ENCODE data around the gene ADORA1.
A peak's percentile ranks its signal among the peaks of the same experiment; 100 is the strongest.

Gene ADORA1

GRCh38 chr1:203127666-203128430 is at the start of gene ADORA1:
TSS of gene ADORA1 (plus strand) at chr1:203127726. CDS start at chr1:203128842, 1,116 bp downstream.
- DNase-seq: no peak

GRCh38 chr1:203077956-203078355 is 49.6 kb upstream of the ADORA1 start:
- no peak for DNase-seq

GRCh38 chr1:203078478-203078877 is 49.0 kb upstream of the ADORA1 start:
- DNase-seq: no peak

- DNase-seq: no peak
Observed at GRCh38 chr1:203080456-203080855, 47.1 kb upstream of the ADORA1 start.

GRCh38 chr1:203081465-203082230 is 45.9 kb upstream of the ADORA1 start:
- no peak for DNase-seq

- no peak for DNase-seq
Observed at GRCh38 chr1:203082231-203082505, 45.4 kb upstream of the ADORA1 start.

GRCh38 chr1:203082571-203083462 is 44.7 kb upstream of the ADORA1 start:
- DNase-seq: peak; percentile 48 to 58

GRCh38 chr1:203083463-203083921 is 44.0 kb upstream of the ADORA1 start:
- DNase-seq: no peak

GRCh38 chr1:203084588-203085527 is 42.7 kb upstream of the ADORA1 start:
- DNase-seq: peak; percentile 6 to 19

- DNase-seq: no peak
Observed at GRCh38 chr1:203085528-203086406, 41.8 kb upstream of the ADORA1 start, which contains the start of gene MYOG. TSS of gene MYOG (minus strand) at chr1:203086012. CDS start at chr1:203085961, 51 bp downstream.

GRCh38 chr1:203086992-203087763 is 40.3 kb upstream of the ADORA1 start:
- DNase-seq: no peak

GRCh38 chr1:203088441-203088840 is 39.1 kb upstream of the ADORA1 start:
- no peak for DNase-seq

- DNase-seq: no peak
Observed at GRCh38 chr1:203089001-203089650, 38.4 kb upstream of the ADORA1 start.

GRCh38 chr1:203089651-203090045 is 37.9 kb upstream of the ADORA1 start:
- no peak for DNase-seq

GRCh38 chr1:203090421-203091198 is 36.9 kb upstream of the ADORA1 start:
- no peak for DNase-seq

- DNase-seq: no peak
Observed at GRCh38 chr1:203091199-203091477, 36.4 kb upstream of the ADORA1 start.

- no peak for DNase-seq
Observed at GRCh38 chr1:203091761-203092330, 35.7 kb upstream of the ADORA1 start.

GRCh38 chr1:203093754-203094410 is 33.6 kb upstream of the ADORA1 start:
- DNase-seq: no peak
